Activated naive CD8-positive, alpha-beta T cell treated with anti-CD3 and anti-CD28 coated beads, Interleukin-2, amount 10 ng/mL, durations not matched to agents 7 days and 5 days (primary cell): ENCODE data around the gene HIPK3. TPM values are rescaled to one million over a fixed set of nuclear protein-coding genes. Genes with fewer than 3 reads are reported as not detected.
A peak's percentile ranks its signal among the peaks of the same experiment; 100 is the strongest.

ENCODE experiments used
- ATAC-seq: fragments of 150-1000 bp; cut with Tn5 transposase; one replicate; pipeline ENCODE4 v1.10.0; 2021; ENCODE audit warnings: low read depth, moderate library complexity
- POLR2A ChIA-PET: fragments of 350-600 bp; sonication (Branson Sonifier 250); formaldehyde crosslinking; loops from one replicate; lab custom pipeline; 2021; ENCODE audit warnings: antibody characterized with exemption; lab: Charles Lee
- DNase-seq: peaks from one replicate; pipeline ENCODE4 v3.0.0; 2021
- H3K27ac Mint-ChIP-seq: one replicate; pipeline ENCODE4 v1.8.0; 2022; ENCODE audit warnings: mild to moderate bottlenecking, mixed read lengths
- H3K27me3 Mint-ChIP-seq: one replicate; pipeline ENCODE4 v1.8.0; 2022; ENCODE audit warnings: mild to moderate bottlenecking, moderate library complexity, mixed read lengths
- H3K36me3 Mint-ChIP-seq: one replicate; pipeline ENCODE4 v1.8.0; 2021; ENCODE audit warnings: mild to moderate bottlenecking, mixed read lengths
- H3K4me1 Mint-ChIP-seq: one replicate; pipeline ENCODE4 v1.8.0; 2021; ENCODE audit warnings: mixed read lengths
- H3K4me3 Mint-ChIP-seq: one replicate; pipeline ENCODE4 v1.8.0; 2022; ENCODE audit warnings: mild to moderate bottlenecking, moderate library complexity, mixed read lengths
- H3K9me3 Mint-ChIP-seq: one replicate; pipeline ENCODE4 v1.8.0; 2021; ENCODE audit warnings: mixed read lengths
- total RNA-seq, 2 experiments: library from RNA; stranded (reverse); gene quantifications; one replicate each; pipeline ENCODE4 v1.2.3, GENCODE V29; 2021

HIPK3 gene
- total RNA-seq, 2 experiments from 2014 or later, result 46.0 to 57.3 TPM

GRCh38 chr11:33324302-33324985, 67.3 kb downstream of the HIPK3 start:
- Mint-ChIP-seq H3K27me3 (no peaks in the 10 kb centered on the region), H3K36me3 (no peaks in the 10 kb centered on the region), H3K9me3 (no peaks in the 10 kb centered on the region), H3K4me1 (peaks cover 11% of the 10 kb centered on the region), H3K4me3 (no peak overlapping the region), H3K27ac (no peak overlapping the region)
- POLR2A ChIA-PET, result no interaction called here
- DNase-seq, result no peak
- no peak for ATAC-seq

GRCh38 chr11:33325451-33325850, 68.3 kb downstream of the HIPK3 start:
- Mint-ChIP-seq H3K27me3 (no peaks in the 10 kb centered on the region), H3K36me3 (peaks cover 3% of the 10 kb centered on the region), H3K4me1 (peaks cover 15% of the 10 kb centered on the region), H3K27ac (no peak overlapping the region), H3K9me3 (no peaks in the 10 kb centered on the region), H3K4me3 (no peak overlapping the region)
- POLR2A ChIA-PET, result no interaction called here
- no peak for DNase-seq
- no peak for ATAC-seq

- H3K4me3 Mint-ChIP-seq, result no peak overlapping the region
- peaks cover 8% of the 10 kb centered on the region for H3K4me1 Mint-ChIP-seq
- no peaks in the 10 kb centered on the region for H3K9me3 Mint-ChIP-seq
- H3K27me3 Mint-ChIP-seq, result no peaks in the 10 kb centered on the region
- DNase-seq (no peak), ATAC-seq (peak; percentile 47)
- H3K36me3 Mint-ChIP-seq, result peaks cover 6% of the 10 kb centered on the region
- POLR2A ChIA-PET, result no interaction called here
- H3K27ac Mint-ChIP-seq, result no peak overlapping the region
Observed at GRCh38 chr11:33329705-33330329, 72.6 kb downstream of the HIPK3 start.

DNA sequence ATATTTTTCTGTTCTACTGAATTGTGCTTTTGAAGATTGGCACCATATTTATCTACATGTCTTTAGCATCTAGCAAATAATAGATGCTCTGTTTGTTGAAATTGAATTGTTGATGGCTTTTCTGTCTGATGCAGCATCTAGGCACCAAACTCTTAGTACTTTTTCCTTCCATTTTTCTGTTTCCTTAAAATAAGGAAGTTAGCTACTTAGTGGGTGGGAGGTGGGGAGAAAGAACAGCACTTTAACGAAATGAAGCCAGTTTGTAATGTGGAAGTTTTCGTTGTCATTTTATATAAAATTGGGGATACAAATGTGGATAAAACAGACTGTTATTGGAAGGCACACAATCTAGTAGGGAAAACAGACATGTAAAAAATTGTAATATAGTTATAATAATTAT, 76.6 kb downstream of the HIPK3 start:
- Mint-ChIP-seq H3K27ac (no peak overlapping the region), H3K4me3 (no peak overlapping the region), H3K27me3 (no peaks in the 10 kb centered on the region), H3K9me3 (no peaks in the 10 kb centered on the region), H3K36me3 (peaks cover 8% of the 10 kb centered on the region), H3K4me1 (peaks cover 4% of the 10 kb centered on the region)
- DNase-seq, result no peak
- POLR2A ChIA-PET, result no interaction called here
- ATAC-seq, result no peak

DNA sequence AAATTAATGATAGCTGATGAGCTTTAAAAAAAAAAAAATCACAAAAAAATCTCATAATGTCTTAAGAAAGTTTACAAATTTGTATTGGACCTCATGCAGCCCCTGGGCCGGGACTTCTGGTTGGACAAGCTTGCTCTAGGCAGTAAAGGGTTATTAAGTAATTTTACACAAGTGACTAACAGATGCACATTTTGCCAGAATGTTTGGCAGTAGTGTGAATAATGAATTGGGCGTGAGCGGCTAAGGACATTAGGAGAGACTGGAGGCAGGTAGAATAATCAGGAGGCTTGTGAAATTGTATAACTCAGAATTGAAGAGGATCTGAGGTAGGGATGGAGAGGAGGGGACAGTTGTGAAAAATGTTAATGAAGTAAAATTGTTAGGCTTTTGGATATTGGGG, 77.4 kb downstream of the HIPK3 start:
- peaks cover 2% of the 10 kb centered on the region for H3K4me1 Mint-ChIP-seq
- ATAC-seq, result no peak
- peaks cover 10% of the 10 kb centered on the region for H3K36me3 Mint-ChIP-seq
- H3K27ac Mint-ChIP-seq, result no peak overlapping the region
- DNase-seq, result no peak
- no peak overlapping the region for H3K4me3 Mint-ChIP-seq
- POLR2A ChIA-PET, result no interaction called here
- no peaks in the 10 kb centered on the region for H3K27me3 Mint-ChIP-seq
- H3K9me3 Mint-ChIP-seq, result no peaks in the 10 kb centered on the region

DNA sequence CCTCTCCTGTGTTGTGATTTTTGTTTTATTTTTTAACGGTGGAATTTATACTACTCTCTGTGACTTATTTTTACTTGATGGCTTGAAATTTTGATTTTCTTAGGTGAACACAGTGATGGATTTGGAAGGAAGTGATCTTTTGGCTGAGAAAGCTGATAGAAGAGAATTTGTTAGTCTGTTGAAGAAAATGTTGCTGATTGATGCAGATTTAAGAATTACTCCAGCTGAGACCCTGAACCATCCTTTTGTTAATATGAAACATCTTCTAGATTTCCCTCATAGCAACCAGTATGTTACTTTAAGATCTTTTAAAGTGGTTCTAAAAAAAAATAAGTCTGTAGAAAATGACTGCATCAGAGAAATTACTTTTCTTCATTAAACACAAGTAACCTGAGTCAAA, 82.1 kb downstream of the HIPK3 start:
- ATAC-seq (no peak), DNase-seq (no peak)
- Mint-ChIP-seq H3K9me3 (no peaks in the 10 kb centered on the region), H3K27me3 (no peaks in the 10 kb centered on the region), H3K4me1 (peaks cover 1% of the 10 kb centered on the region), H3K4me3 (no peak overlapping the region), H3K27ac (no peak overlapping the region), H3K36me3 (peaks cover 12% of the 10 kb centered on the region)
- POLR2A ChIA-PET, result no interaction called here

- H3K4me3 Mint-ChIP-seq, result no peak overlapping the region
- no peaks in the 10 kb centered on the region for H3K27me3 Mint-ChIP-seq
- peak; percentile 39 for ATAC-seq
- H3K9me3 Mint-ChIP-seq, result no peaks in the 10 kb centered on the region
- H3K4me1 Mint-ChIP-seq, result peaks cover 3% of the 10 kb centered on the region
- no peak for DNase-seq
- peaks cover 9% of the 10 kb centered on the region for H3K36me3 Mint-ChIP-seq
- POLR2A ChIA-PET, result no interaction called here
- H3K27ac Mint-ChIP-seq, result no peak overlapping the region
Observed at GRCh38 chr11:33344611-33345010, 87.4 kb downstream of the HIPK3 start.

- Mint-ChIP-seq H3K9me3 (no peaks in the 10 kb centered on the region), H3K27me3 (no peaks in the 10 kb centered on the region), H3K36me3 (peaks cover 5% of the 10 kb centered on the region), H3K27ac (no peak overlapping the region), H3K4me3 (no peak overlapping the region), H3K4me1 (peaks cover 3% of the 10 kb centered on the region)
- DNase-seq, result no peak
- no peak for ATAC-seq
- POLR2A ChIA-PET, result no interaction called here
Observed at GRCh38 chr11:33347490-33348125, 90.4 kb downstream of the HIPK3 start.

- POLR2A ChIA-PET, result no interaction called here
- ATAC-seq (no peak), DNase-seq (no peak)
- Mint-ChIP-seq H3K27ac (no peak overlapping the region), H3K36me3 (peaks cover 12% of the 10 kb centered on the region), H3K4me1 (peaks cover 1% of the 10 kb centered on the region), H3K4me3 (no peak overlapping the region), H3K9me3 (no peaks in the 10 kb centered on the region), H3K27me3 (no peaks in the 10 kb centered on the region)
Observed at GRCh38 chr11:33350287-33350686, 93.1 kb downstream of the HIPK3 start.

DNA sequence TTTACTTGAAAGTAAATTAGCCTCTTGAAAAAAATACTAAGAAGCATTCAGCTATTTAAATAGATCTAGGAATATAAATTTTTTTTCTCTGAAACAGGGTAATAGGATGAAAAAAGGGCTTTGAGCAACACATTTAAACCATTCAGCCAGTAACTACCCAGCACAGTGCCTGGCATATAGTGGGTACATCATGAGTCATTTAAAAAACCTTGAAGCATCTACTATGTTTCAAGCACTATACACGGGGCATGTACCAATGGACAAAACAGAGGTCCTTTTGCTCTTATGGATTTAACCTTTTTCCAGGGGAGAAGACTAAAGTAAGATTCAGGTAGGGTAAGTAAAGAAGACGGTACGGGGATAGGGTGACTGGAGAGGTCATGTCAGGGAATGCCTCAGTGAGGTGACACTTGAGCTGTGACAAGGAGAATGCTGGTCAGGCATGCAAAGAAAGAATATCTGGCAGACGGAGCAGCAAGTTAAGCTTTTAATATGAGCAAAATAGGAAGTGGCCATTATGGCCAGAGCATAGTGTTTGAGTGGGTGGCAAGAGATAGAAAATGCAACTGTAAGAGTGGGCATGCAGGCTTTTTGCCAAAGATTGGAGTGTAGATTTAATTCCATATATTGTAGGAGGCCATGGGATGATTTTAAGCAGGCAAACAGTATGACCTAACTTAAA, 101.1 kb downstream of the HIPK3 start:
- DNase-seq, result no peak
- ATAC-seq, result no peak
- no peak overlapping the region for H3K27ac Mint-ChIP-seq
- peaks cover 2% of the 10 kb centered on the region for H3K4me1 Mint-ChIP-seq
- POLR2A ChIA-PET, result no interaction called here
- H3K36me3 Mint-ChIP-seq, result peaks cover 2% of the 10 kb centered on the region
- no peaks in the 10 kb centered on the region for H3K9me3 Mint-ChIP-seq
- H3K27me3 Mint-ChIP-seq, result peaks cover 3% of the 10 kb centered on the region
- no peak overlapping the region for H3K4me3 Mint-ChIP-seq

DNA sequence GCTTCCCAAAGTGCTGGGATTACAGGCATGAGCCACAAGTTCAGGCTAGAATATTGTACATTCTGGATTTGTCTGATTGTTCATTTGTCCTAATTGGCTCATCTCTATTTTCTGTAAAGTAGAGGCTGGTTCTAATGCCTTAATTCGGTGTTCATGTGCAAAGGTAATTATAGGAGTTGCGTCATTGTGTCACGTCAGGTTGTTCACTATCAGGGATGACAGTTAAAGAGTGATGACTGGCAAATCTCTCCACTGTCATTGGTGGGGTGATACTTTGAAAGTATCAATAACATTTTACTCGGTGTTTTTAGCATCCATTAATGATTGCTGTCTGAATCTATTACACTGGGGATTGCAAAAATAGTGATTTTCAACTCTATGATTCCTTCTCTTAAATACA, 103.5 kb downstream of the HIPK3 start:
- no peak for ATAC-seq
- H3K27ac Mint-ChIP-seq, result no peak overlapping the region
- no peak overlapping the region for H3K4me3 Mint-ChIP-seq
- POLR2A ChIA-PET, result no interaction called here
- DNase-seq, result no peak
- peaks cover 13% of the 10 kb centered on the region for H3K27me3 Mint-ChIP-seq
- no peaks in the 10 kb centered on the region for H3K36me3 Mint-ChIP-seq
- peaks cover 2% of the 10 kb centered on the region for H3K4me1 Mint-ChIP-seq
- no peaks in the 10 kb centered on the region for H3K9me3 Mint-ChIP-seq

GRCh38 chr11:33362051-33362910, 105.1 kb downstream of the HIPK3 start:
- ATAC-seq (peak; percentile 45), DNase-seq (no peak)
- Mint-ChIP-seq H3K9me3 (no peaks in the 10 kb centered on the region), H3K4me3 (no peak overlapping the region), H3K27ac (no peak overlapping the region), H3K36me3 (no peaks in the 10 kb centered on the region), H3K27me3 (peaks cover 19% of the 10 kb centered on the region), H3K4me1 (peaks cover 2% of the 10 kb centered on the region)
- POLR2A ChIA-PET, result no interaction called here

GRCh38 chr11:33366918-33367317, 109.7 kb downstream of the HIPK3 start:
- no peak overlapping the region for H3K4me3 Mint-ChIP-seq
- no peak overlapping the region for H3K27ac Mint-ChIP-seq
- H3K27me3 Mint-ChIP-seq, result peaks cover 24% of the 10 kb centered on the region
- H3K4me1 Mint-ChIP-seq, result peaks cover 2% of the 10 kb centered on the region
- H3K36me3 Mint-ChIP-seq, result no peaks in the 10 kb centered on the region
- DNase-seq, result no peak
- H3K9me3 Mint-ChIP-seq, result no peaks in the 10 kb centered on the region
- ATAC-seq, result no peak
- POLR2A ChIA-PET, result no interaction called here
